Measurements from ENCODE around the gene ERG28.

DNA sequence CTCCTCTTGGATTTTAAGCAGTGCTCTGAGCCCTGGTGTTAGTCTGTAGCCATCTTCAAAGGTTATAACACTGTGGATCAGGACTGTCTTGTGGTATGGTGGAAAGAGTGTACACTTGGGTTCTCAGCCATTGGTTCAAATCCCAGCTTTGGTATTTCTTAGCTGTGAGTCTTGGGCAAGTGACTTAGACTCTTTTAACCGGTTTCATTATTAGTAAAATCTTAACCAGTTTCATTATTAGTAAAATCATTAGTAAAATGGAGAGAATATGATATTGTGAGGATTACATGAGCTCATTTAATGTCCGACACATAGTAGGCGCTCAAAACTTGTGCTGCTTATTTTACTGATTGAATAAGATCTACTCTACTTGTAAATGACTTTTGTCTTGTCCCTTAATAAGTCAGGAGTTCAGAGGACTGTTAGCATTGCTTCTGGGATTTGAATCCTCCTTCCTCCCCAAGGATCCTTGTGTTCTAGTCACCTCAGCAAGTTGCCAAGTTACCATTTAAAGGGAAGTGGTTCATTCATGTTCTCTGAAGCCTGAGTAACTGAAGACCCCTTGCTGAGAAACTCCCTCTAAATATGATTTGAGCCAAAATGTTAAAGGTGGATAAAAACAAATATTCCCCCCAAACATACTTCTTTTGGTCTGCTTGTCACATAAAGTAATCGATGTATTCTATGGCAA lies 12.8 kb upstream of the ERG28 start:
- no peak for TF ChIP-seq TAF1 (IDR thresholded peaks at IDR 0.05; ENCODE audit: low read depth, low read length)
- no peak for TF ChIP-seq POLR2AphosphoS5 (IDR thresholded peaks at IDR 0.05; ENCODE audit: low read depth, low read length)
- TF ChIP-seq POLR2A (IDR thresholded peaks at IDR 0.05; ENCODE audit: low read depth, low read length), result no peak
- no peak for TF ChIP-seq POU2F2 (IDR thresholded peaks at IDR 0.05; ENCODE audit: low read depth, low read length)

Measured in GM12891 (cell line).